GM12878 (cell line): ENCODE data around the gene ASB3. TPM values are rescaled to one million over a fixed set of nuclear protein-coding genes. Genes with fewer than 3 reads are reported as not detected.

Experiments used
- ATAC-seq: fragments of 200-7000 bp; cut with Tn5 transposase; 3 replicates; pipeline ENCODE4 v1.9.1; 2020; ENCODE audit warnings: mild to moderate bottlenecking, moderate library complexity
- BruUV-seq: library from RNA; stranded (reverse); fragments of 400-500 nt; replicated peaks from 2 replicates; lab custom pipeline; 2021; lab: Mats Ljungman, UMichigan
- CTCF ChIA-PET: fragments of 300-600 bp; sonication (Branson Sonifier 250); formaldehyde crosslinking; extraction: SDS; loops from one replicate; lab custom pipeline; 2021; ENCODE audit warnings: inconsistent platforms; lab: Yijun Ruan, JAX
- POLR2A ChIA-PET: fragments of 350-600 bp; formaldehyde crosslinking; extraction: SDS; loops from one replicate; lab custom pipeline; 2021; ENCODE audit warnings: inconsistent platforms; lab: Charles Lee
- RAD21 ChIA-PET: fragments of 300-600 bp; sonication (Branson Sonifier 250); formaldehyde crosslinking; loops from one replicate; lab custom pipeline; 2023; ENCODE audit warnings: antibody characterized with exemption; ENCODE audit not compliant: unreplicated experiment; lab: Charles Lee
- SMC1A ChIA-PET: fragments of 300-600 bp; sonication (Branson Sonifier 250); formaldehyde crosslinking; loops from one replicate; lab custom pipeline; 2023; ENCODE audit not compliant: unreplicated experiment, uncharacterized antibody; lab: Charles Lee
- DNase-seq: peaks from one replicate; pipeline ENCODE4 v3.0.0-alpha.2; 2011; ENCODE audit warnings: low read depth, low spot score
- FAIRE-seq: peaks from 3 replicates; lab custom pipeline; 2011; peaks lifted over from hg19 to GRCh38; lab: Jason Lieb, UNC
- H2AFZ ChIP-seq: 2 replicates; pipeline ENCODE4 v1.6.0; 2011; ENCODE audit warnings: low read depth, low read length, control low read depth; ENCODE audit not compliant: control insufficient read depth
- H3K27ac ChIP-seq: 2 replicates; pipeline ENCODE4 v1.5.1; 2011; ENCODE audit warnings: control low read depth; ENCODE audit not compliant: control insufficient read depth, insufficient read depth
- H3K27me3 ChIP-seq, 2 experiments: replicated peaks in 1 of 2; 2 replicates each; pipeline versions ENCODE4 v1.6.0 to v1.6.1; 2011; ENCODE audit warnings: low read length in 1 of 2; ENCODE audit not compliant: control insufficient read depth in 2 of 2, insufficient read depth in 2 of 2
- H3K36me3 ChIP-seq, 2 experiments: 2 replicates each; pipeline ENCODE4 v1.5.1; 2011; ENCODE audit warnings: low read length in 1 of 2; ENCODE audit not compliant: control insufficient read depth in 2 of 2, insufficient read depth in 2 of 2
- H3K4me1 ChIP-seq: 2 replicates; pipeline ENCODE4 v1.6.1; 2011; ENCODE audit warnings: mild to moderate bottlenecking, low read length, moderate library complexity, mixed read lengths; ENCODE audit not compliant: control insufficient read depth, insufficient read depth
- H3K4me2 ChIP-seq: 2 replicates; pipeline ENCODE4 v1.6.0; 2011; ENCODE audit warnings: control low read depth; ENCODE audit not compliant: control insufficient read depth, insufficient read depth
- H3K4me3 ChIP-seq: fragments of 200-600 bp; sonication (generic); 2 replicates; pipeline ENCODE4 v1.5.1; 2016
- H3K79me2 ChIP-seq: 2 replicates; pipeline ENCODE4 v1.6.0; 2011; ENCODE audit warnings: low read length; ENCODE audit not compliant: control insufficient read depth, insufficient read depth
- H3K9ac ChIP-seq: 2 replicates; pipeline ENCODE4 v1.8.0; 2011; ENCODE audit warnings: low read length, control low read depth, mixed read lengths; ENCODE audit not compliant: control insufficient read depth, insufficient read depth
- H3K9me3 ChIP-seq: replicated peaks from 3 replicates; pipeline ENCODE4 v1.5.1; 2011; ENCODE audit warnings: mild to moderate bottlenecking, low read length; ENCODE audit not compliant: control insufficient read depth, insufficient read depth
- H4K20me1 ChIP-seq: 2 replicates; pipeline ENCODE4 v1.6.0; 2011; ENCODE audit not compliant: control insufficient read depth, insufficient read depth
- BMI1 ChIP-seq: fragments of 450-650 bp; IDR thresholded peaks from 2 replicates; pipeline ENCODE4 v1.6.1; 2016; ENCODE audit warnings: mild to moderate bottlenecking, moderate library complexity, borderline replicate concordance
- EGR1 ChIP-seq, 2 experiments: IDR thresholded peaks; 1 replicate in 1 of 2; 2 replicates in 1 of 2; pipeline ENCODE4 v1.6.1; 2011 to 2012; ENCODE audit warnings: low read depth in 2 of 2, low read length in 2 of 2, borderline replicate concordance in 1 of 2, mild to moderate bottlenecking in 1 of 2, moderate library complexity in 1 of 2
- EP300 ChIP-seq, 2 experiments: fragments of 150-350 bp in 1 of 2; IDR thresholded peaks; 2 replicates each; pipeline ENCODE4 v1.6.1; 2011 to 2012; ENCODE audit warnings: low read depth in 2 of 2, low read length in 2 of 2, borderline replicate concordance in 1 of 2, improper control_type of control experiment in 1 of 2, inconsistent platforms in 1 of 2; ENCODE audit not compliant: control insufficient read depth in 1 of 2
- FOXK2 ChIP-seq: fragments of 450-650 bp; IDR thresholded peaks from 2 replicates; pipeline ENCODE4 v1.6.1; 2017; ENCODE audit warnings: mild to moderate bottlenecking, moderate library complexity
- MYC ChIP-seq: IDR thresholded peaks from 2 replicates; pipeline ENCODE4 v1.6.1; 2011; ENCODE audit warnings: mild to moderate bottlenecking, low read length, moderate library complexity, inconsistent platforms; ENCODE audit not compliant: insufficient read depth, insufficient replicate concordance, insufficient read length, severe bottlenecking
- POU2F2 ChIP-seq: IDR thresholded peaks from 3 replicates; pipeline ENCODE4 v1.6.1; 2011; ENCODE audit warnings: low read depth, mild to moderate bottlenecking, low read length, borderline replicate concordance
- RBBP5 ChIP-seq: fragments of 200-600 bp; sonication (generic); conservative IDR thresholded peaks from 2 replicates; pipeline ENCODE4 v1.6.1; 2016
- RELA ChIP-seq: fragments of 450-650 bp; IDR thresholded peaks from 2 replicates; pipeline ENCODE4 v1.8.0; 2014; ENCODE audit warnings: borderline replicate concordance; ENCODE audit not compliant: partially characterized antibody
- USF2 ChIP-seq: IDR thresholded peaks from 2 replicates; pipeline ENCODE4 v1.6.1; 2011; ENCODE audit warnings: low read depth, low read length, improper control_type of control experiment, borderline replicate concordance
- WGBS: methylation state at CpG from one replicate; pipeline ENCODE4 v1.1.6; 2016; ENCODE audit warnings: low lambda C conversion rate; ENCODE audit not compliant: insufficient replicate concordance, insufficient coverage; ENCODE audit errors: missing lambda C conversion rate; 5-methylcytosine and 5-hydroxymethylcytosine counted together
- in situ Hi-C: fragments of 300-500 bp; cut with MboI; formaldehyde crosslinking; loops from 9 replicates; pipeline ENCODE4 v1.14.3; 2018; ENCODE audit warnings: mixed read lengths
- intact Hi-C: fragments of 100-400 bp; cut with micrococcal nuclease; formaldehyde crosslinking; loops from one replicate; pipeline ENCODE4 v1.14.2; 2022; ENCODE audit not compliant: unreplicated experiment
- polyA plus RNA-seq, 11 experiments: library from polyadenylated mRNA; depleted of rRNA in 4 of 11; unstranded in 6 of 11; stranded (reverse) in 5 of 11; fragments of >200 nt; fragmentation: Nextera tagmentation in 4 of 11; fragmentation: Illumina TruSeq in 1 of 11; extraction: Ambion mirVana in 4 of 11; extraction: Trizol in 1 of 11; gene quantifications; 1 replicate in 1 of 11; 2 replicates in 10 of 11; pipeline versions ENCODE4 v1.2.1 to v1.2.3, GENCODE V29; 2011 to 2016; ENCODE audit warnings: inconsistent platforms in 2 of 11, missing spikeins in 2 of 11, low read depth in 1 of 11
- total RNA-seq, 4 experiments: library from RNA; depleted of rRNA in 3 of 4; stranded (reverse); fragments of >200 nt in 3 of 4; fragmentation: Illumina TruSeq in 1 of 4; extraction: Trizol in 1 of 4; gene quantifications; 2 replicates each; pipeline versions ENCODE4 v1.2.1 to v1.2.3, GENCODE V29; 2013 to 2021

ASB3 gene
- total and polyA plus RNA-seq, 10 of the 15 experiments (the other 5 are each of a cell fraction or from before 2014, with no cell fraction given) = 16.4 to 30.9 (median 22.6) TPM

GRCh38 chr2:53727921-53728320, 58.8 kb downstream of the ASB3 start:
- ATAC-seq = no peak
- Histone ChIP-seq H3K9me3 (no peaks in the 10 kb centered on the region), H3K9ac (no peak overlapping the region), H3K79me2 (no peaks in the 10 kb centered on the region), H3K27ac (no peak overlapping the region), H3K4me3 (no peak overlapping the region), H3K4me1 (no peaks in the 10 kb centered on the region), H3K36me3 (peaks cover 0 to 9% of the 10 kb centered on the region in 2 experiments; a peak in 3 of 4 replicates), H3K4me2 (no peak overlapping the region), H2AFZ (no peak overlapping the region), H3K27me3 (no peaks in the 10 kb centered on the region), H4K20me1 (no peaks in the 10 kb centered on the region)
- in situ Hi-C loops (no loop called here), intact Hi-C loops (no loop called here)
- POLR2A ChIA-PET = no interaction called here
- whole genome bisulfite sequencing = 95% methylated on average over 3 of the region's 3 CpGs
- RAD21 ChIA-PET = no interaction called here
- DNase-seq = no peak
- no peak for FAIRE-seq
- no peak for TF ChIP-seq RELA
- no peak for TF ChIP-seq POU2F2
- TF ChIP-seq EP300 (IDR thresholded peaks at IDR 0.05; ENCODE audit: borderline replicate concordance in 1 of 2, control insufficient read depth in 1 of 2, low read depth in 2 of 2, low read length in 2 of 2) = no peak
- SMC1A ChIA-PET = interaction anchor here (0.7 kb wide), 1 partner anchor 261 kb away, joined by 3 read pairs; no protein-coding TSS in a partner anchor
- CTCF ChIA-PET = interaction anchor here (1.1 kb wide), 1 partner anchor 12 kb away, joined by 3 read pairs; no protein-coding TSS in a partner anchor
- BruUV-seq = no TSS peak

GRCh38 chr2:53725662-53726061, 61.1 kb downstream of the ASB3 start:
- ChIA-PET SMC1A (no interaction called here), RAD21 (no interaction called here), CTCF (interaction anchor here (0.6 to 0.7 kb wide), 2 partner anchors 41 to 357 kb away, joined by 3 read pairs; no protein-coding TSS in a partner anchor), POLR2A (no interaction called here)
- Histone ChIP-seq H4K20me1 (no peaks in the 10 kb centered on the region), H3K4me1 (no peaks in the 10 kb centered on the region), H3K9me3 (no peaks in the 10 kb centered on the region), H3K27ac (no peak overlapping the region), H3K79me2 (no peaks in the 10 kb centered on the region), H3K4me3 (no peak overlapping the region), H3K27me3 (no peaks in the 10 kb centered on the region), H3K36me3 (peaks cover 0 to 10% of the 10 kb centered on the region in 2 experiments; a peak in 3 of 4 replicates), H3K4me2 (no peak overlapping the region), H2AFZ (no peak overlapping the region), H3K9ac (no peak overlapping the region)
- DNase-seq (no peak), ATAC-seq (no peak), FAIRE-seq (no peak)
- TF ChIP-seq USF2 = no peak
- no peak for TF ChIP-seq RBBP5
- TF ChIP-seq BMI1 = no peak
- no peak for TF ChIP-seq FOXK2
- TF ChIP-seq MYC = no peak
- TF ChIP-seq EGR1 (IDR thresholded peaks at IDR 0.05; ENCODE audit: borderline replicate concordance in 1 of 2, low read depth in 2 of 2, low read length in 2 of 2) = no peak
- 82% methylated on average over 4 of the region's 4 CpGs for WGBS
- no TSS peak for BruUV-seq
- in situ Hi-C loops = no loop called here
- intact Hi-C loops = no loop called here
